ENCODE results near the gene DST.

DNA sequence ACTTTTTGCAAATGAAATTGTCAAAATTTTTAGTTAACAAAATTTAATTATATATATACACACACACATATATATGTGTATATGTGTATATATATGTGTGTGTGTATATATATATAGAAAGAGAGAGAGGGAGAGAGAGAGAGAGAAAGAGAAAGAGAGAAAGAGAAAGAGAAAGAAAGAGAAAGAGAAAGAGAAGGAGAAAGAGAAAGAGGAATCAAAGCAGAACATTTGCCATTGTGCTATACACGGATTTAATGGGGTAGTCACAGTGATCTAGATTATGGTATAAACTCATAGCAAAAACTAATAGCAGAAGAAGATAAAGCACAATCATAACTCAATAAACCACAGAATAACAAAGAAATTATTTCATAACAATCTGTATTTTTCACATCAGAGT lies 126.7 kb downstream of the DST start:
- TF ChIP-seq EZH2 (IDR thresholded peaks at IDR 0.05; ENCODE audit: borderline replicate concordance, low read depth, low read length, poor library complexity, severe bottlenecking): no peak
- TF ChIP-seq, protein P1, sequence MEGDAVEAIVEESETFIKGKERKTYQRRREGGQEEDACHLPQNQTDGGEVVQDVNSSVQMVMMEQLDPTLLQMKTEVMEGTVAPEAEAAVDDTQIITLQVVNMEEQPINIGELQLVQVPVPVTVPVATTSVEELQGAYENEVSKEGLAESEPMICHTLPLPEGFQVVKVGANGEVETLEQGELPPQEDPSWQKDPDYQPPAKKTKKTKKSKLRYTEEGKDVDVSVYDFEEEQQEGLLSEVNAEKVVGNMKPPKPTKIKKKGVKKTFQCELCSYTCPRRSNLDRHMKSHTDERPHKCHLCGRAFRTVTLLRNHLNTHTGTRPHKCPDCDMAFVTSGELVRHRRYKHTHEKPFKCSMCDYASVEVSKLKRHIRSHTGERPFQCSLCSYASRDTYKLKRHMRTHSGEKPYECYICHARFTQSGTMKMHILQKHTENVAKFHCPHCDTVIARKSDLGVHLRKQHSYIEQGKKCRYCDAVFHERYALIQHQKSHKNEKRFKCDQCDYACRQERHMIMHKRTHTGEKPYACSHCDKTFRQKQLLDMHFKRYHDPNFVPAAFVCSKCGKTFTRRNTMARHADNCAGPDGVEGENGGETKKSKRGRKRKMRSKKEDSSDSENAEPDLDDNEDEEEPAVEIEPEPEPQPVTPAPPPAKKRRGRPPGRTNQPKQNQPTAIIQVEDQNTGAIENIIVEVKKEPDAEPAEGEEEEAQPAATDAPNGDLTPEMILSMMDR (conservative IDR thresholded peaks at IDR 0.05; ENCODE audit: low read depth, low read length): no peak
